ENCODE data around the gene PRDM16.

PRDM16 gene

DNA sequence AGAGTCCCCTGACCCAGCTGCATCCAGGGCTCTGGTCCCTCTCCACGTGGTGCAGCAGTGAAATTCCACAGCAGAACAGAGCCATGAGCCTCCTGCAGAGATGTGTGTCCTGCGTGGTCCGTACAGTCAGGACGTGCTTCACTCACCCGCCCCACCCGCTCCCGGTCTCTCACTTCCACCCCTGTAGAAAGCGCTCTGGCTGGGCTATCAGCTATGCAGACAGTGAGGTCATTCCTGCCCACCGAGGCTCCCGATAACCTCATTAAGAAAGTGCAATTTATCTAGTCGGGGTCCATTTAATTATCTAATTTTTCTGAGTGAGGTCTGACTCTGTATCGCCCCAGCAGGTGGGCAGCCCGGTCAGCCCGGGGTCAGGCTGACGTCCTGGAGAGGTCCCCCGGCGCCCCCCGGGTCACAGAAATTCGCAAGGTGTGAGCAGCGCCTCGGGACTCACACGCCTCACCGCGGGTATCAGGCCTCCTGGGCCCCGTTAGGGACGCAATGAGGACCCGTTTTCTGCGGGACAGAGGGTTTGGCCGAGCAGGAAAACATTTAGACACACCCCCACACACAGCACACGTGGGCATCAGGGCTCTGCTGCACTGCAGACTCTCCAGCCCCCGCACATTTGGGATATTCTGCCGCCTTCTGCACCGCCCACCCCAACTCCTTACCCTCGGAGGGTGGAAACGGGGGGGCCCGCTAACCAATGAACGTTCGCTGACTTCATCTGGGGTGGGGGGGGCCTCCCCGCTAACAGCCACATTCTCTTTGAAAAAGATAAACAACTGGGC is 76.7 kb downstream of the PRDM16 start:
- Histone ChIP-seq H3K4me3 (ENCODE audit: low read length) (no peak overlapping the region), H3K4me1 (ENCODE audit: control insufficient read depth, insufficient read depth, low read length) (no peaks in the 10 kb centered on the region), H3K4me2 (ENCODE audit: low read length) (no peak overlapping the region), H3K9me3 (replicated peaks; ENCODE audit: low read length) (no peaks in the 10 kb centered on the region), H3K9ac (ENCODE audit: low read depth, low read length) (no peak overlapping the region), H3K27me3 (ENCODE audit: control insufficient read depth, insufficient read depth, low read length) (peaks cover 3% of the 10 kb centered on the region), H3K36me3 (ENCODE audit: insufficient read depth, low read length) (no peaks in the 10 kb centered on the region)

- no peak overlapping the region for H3K9ac ChIP-seq (ENCODE audit: low read depth, low read length)
- H3K4me3 ChIP-seq (ENCODE audit: low read length): no peak overlapping the region
- H3K4me2 ChIP-seq (ENCODE audit: low read length): no peak overlapping the region
- peaks cover 3% of the 10 kb centered on the region for H3K27me3 ChIP-seq (ENCODE audit: control insufficient read depth, insufficient read depth, low read length)
- no peaks in the 10 kb centered on the region for H3K36me3 ChIP-seq (ENCODE audit: insufficient read depth, low read length)
- no peaks in the 10 kb centered on the region for H3K9me3 ChIP-seq (replicated peaks; ENCODE audit: low read length)
- H3K4me1 ChIP-seq (ENCODE audit: control insufficient read depth, insufficient read depth, low read length): no peaks in the 10 kb centered on the region
These were observed 77.5 kb downstream of the PRDM16 start for GRCh38 chr1:3146458-3146857.

DNA sequence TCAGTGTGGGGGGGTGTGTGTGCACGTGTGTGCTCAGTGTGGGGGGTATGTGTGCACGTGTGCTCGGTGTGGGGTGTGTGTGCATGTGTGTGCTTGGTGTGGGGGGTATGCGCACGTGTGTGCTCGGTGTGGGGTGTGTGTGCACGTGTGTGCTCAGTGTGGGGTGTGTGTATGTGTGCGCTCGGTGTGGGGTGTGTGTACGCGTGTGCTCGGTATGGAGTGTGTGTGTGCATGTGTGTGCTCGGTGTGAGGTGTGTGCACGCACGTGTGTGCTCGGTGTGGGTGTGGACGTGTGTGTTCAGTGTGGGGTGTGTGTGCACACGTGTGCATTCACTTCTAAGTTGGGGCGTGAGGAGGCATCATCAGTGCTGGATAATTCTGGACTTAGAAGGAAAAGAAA is 77.9 kb downstream of the PRDM16 start:
- Histone ChIP-seq H3K36me3 (ENCODE audit: insufficient read depth, low read length) (no peaks in the 10 kb centered on the region), H3K4me2 (ENCODE audit: low read length) (no peak overlapping the region), H3K4me3 (ENCODE audit: low read length) (no peak overlapping the region), H3K9me3 (replicated peaks; ENCODE audit: low read length) (no peaks in the 10 kb centered on the region), H3K4me1 (ENCODE audit: control insufficient read depth, insufficient read depth, low read length) (no peaks in the 10 kb centered on the region), H3K9ac (ENCODE audit: low read depth, low read length) (no peak overlapping the region), H3K27me3 (ENCODE audit: control insufficient read depth, insufficient read depth, low read length) (peaks cover 2% of the 10 kb centered on the region)

DNA sequence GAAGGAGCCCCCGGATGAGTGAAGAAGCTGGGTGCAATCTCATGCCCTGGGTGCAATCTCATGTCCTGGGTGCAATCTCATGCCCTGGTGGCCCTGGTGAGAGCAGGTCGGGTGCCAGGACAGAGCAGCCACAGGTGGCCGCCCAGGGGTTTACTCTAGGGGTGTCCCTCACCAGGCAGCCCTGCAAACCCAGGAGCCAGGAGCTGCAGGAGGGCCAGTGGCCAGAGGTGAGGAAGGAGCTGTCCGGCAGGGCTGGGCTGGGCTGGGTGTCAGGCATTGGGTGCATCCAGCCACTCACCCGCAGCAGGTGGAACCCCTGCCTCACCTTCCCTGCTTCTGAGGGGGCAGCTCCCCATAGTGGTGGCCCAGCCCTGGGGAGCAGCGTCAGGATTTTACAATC is 79.2 kb downstream of the PRDM16 start:
- Histone ChIP-seq H3K9ac (ENCODE audit: low read depth, low read length) (no peak overlapping the region), H3K4me1 (ENCODE audit: control insufficient read depth, insufficient read depth, low read length) (no peaks in the 10 kb centered on the region), H3K9me3 (replicated peaks; ENCODE audit: low read length) (no peaks in the 10 kb centered on the region), H3K36me3 (ENCODE audit: insufficient read depth, low read length) (no peaks in the 10 kb centered on the region), H3K4me3 (ENCODE audit: low read length) (no peak overlapping the region), H3K27me3 (ENCODE audit: control insufficient read depth, insufficient read depth, low read length) (no peaks in the 10 kb centered on the region), H3K4me2 (ENCODE audit: low read length) (no peak overlapping the region)

- Histone ChIP-seq H3K4me1 (ENCODE audit: control insufficient read depth, insufficient read depth, low read length) (no peaks in the 10 kb centered on the region), H3K9ac (ENCODE audit: low read depth, low read length) (no peak overlapping the region), H3K4me2 (ENCODE audit: low read length) (no peak overlapping the region), H3K27me3 (ENCODE audit: control insufficient read depth, insufficient read depth, low read length) (no peaks in the 10 kb centered on the region), H3K9me3 (replicated peaks; ENCODE audit: low read length) (no peaks in the 10 kb centered on the region), H3K36me3 (ENCODE audit: insufficient read depth, low read length) (no peaks in the 10 kb centered on the region), H3K4me3 (ENCODE audit: low read length) (no peak overlapping the region)
These were observed 80.3 kb downstream of the PRDM16 start for GRCh38 chr1:3149277-3149676.

- H3K4me1 ChIP-seq (ENCODE audit: control insufficient read depth, insufficient read depth, low read length): no peaks in the 10 kb centered on the region
- H3K4me2 ChIP-seq (ENCODE audit: low read length): no peak overlapping the region
- H3K9ac ChIP-seq (ENCODE audit: low read depth, low read length): no peak overlapping the region
- H3K9me3 ChIP-seq (replicated peaks; ENCODE audit: low read length): no peaks in the 10 kb centered on the region
- no peak overlapping the region for H3K4me3 ChIP-seq (ENCODE audit: low read length)
- no peaks in the 10 kb centered on the region for H3K27me3 ChIP-seq (ENCODE audit: control insufficient read depth, insufficient read depth, low read length)
- no peaks in the 10 kb centered on the region for H3K36me3 ChIP-seq (ENCODE audit: insufficient read depth, low read length)
These were observed 82.5 kb downstream of the PRDM16 start for GRCh38 chr1:3151456-3151855.

DNA sequence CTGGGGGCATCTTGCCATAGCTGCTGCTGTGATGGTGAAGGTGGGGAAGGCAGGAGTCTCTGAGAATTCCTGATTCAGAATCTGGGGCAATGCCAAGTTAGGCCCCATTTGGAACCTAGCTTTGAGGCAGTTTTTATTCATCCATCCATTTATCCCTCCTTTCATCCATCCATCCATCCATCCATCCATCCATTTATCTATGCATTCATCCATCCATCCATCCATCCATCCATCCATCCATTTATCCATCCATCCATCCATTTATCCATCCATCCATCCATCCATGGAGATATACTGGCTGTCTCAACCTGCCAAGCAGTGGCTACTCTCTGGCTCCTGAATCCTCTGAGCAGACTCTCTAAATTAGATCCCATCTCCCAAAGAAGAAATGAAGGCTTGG is 83.1 kb downstream of the PRDM16 start:
- Histone ChIP-seq H3K4me2 (ENCODE audit: low read length) (no peak overlapping the region), H3K36me3 (ENCODE audit: insufficient read depth, low read length) (no peaks in the 10 kb centered on the region), H3K4me3 (ENCODE audit: low read length) (no peak overlapping the region), H3K4me1 (ENCODE audit: control insufficient read depth, insufficient read depth, low read length) (no peaks in the 10 kb centered on the region), H3K9me3 (replicated peaks; ENCODE audit: low read length) (no peaks in the 10 kb centered on the region), H3K27me3 (ENCODE audit: control insufficient read depth, insufficient read depth, low read length) (no peaks in the 10 kb centered on the region), H3K9ac (ENCODE audit: low read depth, low read length) (no peak overlapping the region)

- no peak overlapping the region for H3K4me3 ChIP-seq (ENCODE audit: low read length)
- no peaks in the 10 kb centered on the region for H3K9me3 ChIP-seq (replicated peaks; ENCODE audit: low read length)
- no peaks in the 10 kb centered on the region for H3K27me3 ChIP-seq (ENCODE audit: control insufficient read depth, insufficient read depth, low read length)
- H3K9ac ChIP-seq (ENCODE audit: low read depth, low read length): no peak overlapping the region
- H3K36me3 ChIP-seq (ENCODE audit: insufficient read depth, low read length): no peaks in the 10 kb centered on the region
- H3K4me1 ChIP-seq (ENCODE audit: control insufficient read depth, insufficient read depth, low read length): no peaks in the 10 kb centered on the region
- H3K4me2 ChIP-seq (ENCODE audit: low read length): no peak overlapping the region
These were observed 84.2 kb downstream of the PRDM16 start for GRCh38 chr1:3153197-3153596.

GRCh38 chr1:3153902-3154795 is 85.1 kb downstream of the PRDM16 start:
- Histone ChIP-seq H3K9ac (ENCODE audit: low read depth, low read length) (no peak overlapping the region), H3K36me3 (ENCODE audit: insufficient read depth, low read length) (no peaks in the 10 kb centered on the region), H3K4me1 (ENCODE audit: control insufficient read depth, insufficient read depth, low read length) (no peaks in the 10 kb centered on the region), H3K9me3 (replicated peaks; ENCODE audit: low read length) (no peaks in the 10 kb centered on the region), H3K4me3 (ENCODE audit: low read length) (no peak overlapping the region), H3K4me2 (ENCODE audit: low read length) (no peak overlapping the region), H3K27me3 (ENCODE audit: control insufficient read depth, insufficient read depth, low read length) (no peaks in the 10 kb centered on the region)

DNA sequence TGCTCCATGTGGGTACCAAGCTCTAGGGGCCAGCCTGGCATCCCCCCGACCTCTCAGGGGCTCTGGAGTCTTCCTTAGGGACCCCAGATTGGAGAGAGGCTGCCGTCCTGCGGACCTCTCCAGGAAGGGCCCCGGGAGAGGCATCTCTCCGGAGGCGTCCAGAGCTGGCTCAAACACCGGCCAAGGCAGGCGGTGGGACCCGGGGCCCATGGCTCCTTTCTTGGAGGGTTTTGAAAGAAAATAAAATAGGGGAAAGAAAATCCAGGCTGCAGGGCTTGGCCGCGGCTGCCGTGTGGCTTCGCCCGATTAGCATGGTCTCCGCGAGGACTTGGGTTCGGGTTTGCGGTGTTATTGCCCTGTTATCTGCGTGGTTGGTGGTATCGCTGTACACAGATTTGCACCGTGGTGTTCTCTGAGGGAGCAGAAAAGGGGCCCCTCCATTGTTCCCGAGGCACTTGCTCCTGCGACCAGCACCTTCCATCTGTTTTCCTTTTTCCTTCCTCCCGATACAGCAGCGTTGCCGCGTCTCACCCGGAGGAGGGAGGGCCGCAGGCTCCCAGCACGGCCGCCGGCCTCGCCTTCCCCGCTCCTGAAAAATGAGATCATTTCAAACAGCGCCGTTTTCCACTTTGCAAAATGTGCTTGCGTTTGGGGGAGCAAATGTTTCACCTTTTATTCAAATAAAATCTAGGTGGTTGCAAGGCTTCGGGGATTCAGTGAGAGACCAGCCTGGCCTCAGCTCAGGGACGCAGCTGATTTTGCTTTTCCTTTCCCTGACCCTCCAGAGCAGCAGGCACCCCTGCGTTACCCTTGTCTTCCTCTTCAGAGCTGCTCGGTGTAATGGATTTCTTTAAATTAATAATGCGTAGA is 86.3 kb downstream of the PRDM16 start:
- Histone ChIP-seq H3K9ac (ENCODE audit: low read depth, low read length) (no peak overlapping the region), H3K4me1 (ENCODE audit: control insufficient read depth, insufficient read depth, low read length) (no peaks in the 10 kb centered on the region), H3K4me2 (ENCODE audit: low read length) (no peak overlapping the region), H3K4me3 (ENCODE audit: low read length) (no peak overlapping the region), H3K9me3 (replicated peaks; ENCODE audit: low read length) (no peaks in the 10 kb centered on the region), H3K27me3 (ENCODE audit: control insufficient read depth, insufficient read depth, low read length) (no peaks in the 10 kb centered on the region), H3K36me3 (ENCODE audit: insufficient read depth, low read length) (no peaks in the 10 kb centered on the region)

GRCh38 chr1:3155926-3156220 is 86.9 kb downstream of the PRDM16 start:
- no peak overlapping the region for H3K4me2 ChIP-seq (ENCODE audit: low read length)
- H3K4me1 ChIP-seq (ENCODE audit: control insufficient read depth, insufficient read depth, low read length): no peaks in the 10 kb centered on the region
- H3K36me3 ChIP-seq (ENCODE audit: insufficient read depth, low read length): no peaks in the 10 kb centered on the region
- H3K27me3 ChIP-seq (ENCODE audit: control insufficient read depth, insufficient read depth, low read length): no peaks in the 10 kb centered on the region
- H3K9ac ChIP-seq (ENCODE audit: low read depth, low read length): no peak overlapping the region
- no peak overlapping the region for H3K4me3 ChIP-seq (ENCODE audit: low read length)
- H3K9me3 ChIP-seq (replicated peaks; ENCODE audit: low read length): no peaks in the 10 kb centered on the region

Data from skeletal muscle satellite cell (primary cell).